Central memory CD4-positive, alpha-beta T cell (primary cell): ENCODE measurements around the gene HCN4.
"Not testable (repeated sequence)": the region's sequence is repeated elsewhere in the genome, so short reads cannot be mapped to it uniquely, and the experiment has no call there.

Experiments
- DNase-seq: peaks from one replicate; pipeline ENCODE4 v3.0.0; 2022

The HCN4 gene

DNA sequence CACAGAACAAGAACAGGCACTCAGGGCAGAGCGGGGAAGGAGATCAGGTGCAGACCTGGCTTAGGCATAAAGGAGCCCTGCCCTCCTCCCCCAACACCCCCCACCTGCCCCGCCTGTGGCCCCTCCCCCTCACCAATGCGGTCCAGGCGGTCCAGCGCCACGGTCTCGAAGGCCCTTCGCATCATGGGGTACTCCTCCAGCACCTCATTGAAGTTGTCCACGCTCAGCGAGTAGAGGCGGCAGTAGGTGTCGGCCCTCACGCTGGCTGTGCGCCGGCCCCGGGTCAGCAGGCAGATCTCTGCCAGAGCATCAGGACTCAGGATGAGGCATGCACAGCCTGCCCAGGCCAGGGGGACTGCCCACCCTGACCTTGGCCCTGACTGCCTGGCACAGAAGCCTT is 44.8 kb downstream of the HCN4 start:
- DNase-seq = no peak

DNA sequence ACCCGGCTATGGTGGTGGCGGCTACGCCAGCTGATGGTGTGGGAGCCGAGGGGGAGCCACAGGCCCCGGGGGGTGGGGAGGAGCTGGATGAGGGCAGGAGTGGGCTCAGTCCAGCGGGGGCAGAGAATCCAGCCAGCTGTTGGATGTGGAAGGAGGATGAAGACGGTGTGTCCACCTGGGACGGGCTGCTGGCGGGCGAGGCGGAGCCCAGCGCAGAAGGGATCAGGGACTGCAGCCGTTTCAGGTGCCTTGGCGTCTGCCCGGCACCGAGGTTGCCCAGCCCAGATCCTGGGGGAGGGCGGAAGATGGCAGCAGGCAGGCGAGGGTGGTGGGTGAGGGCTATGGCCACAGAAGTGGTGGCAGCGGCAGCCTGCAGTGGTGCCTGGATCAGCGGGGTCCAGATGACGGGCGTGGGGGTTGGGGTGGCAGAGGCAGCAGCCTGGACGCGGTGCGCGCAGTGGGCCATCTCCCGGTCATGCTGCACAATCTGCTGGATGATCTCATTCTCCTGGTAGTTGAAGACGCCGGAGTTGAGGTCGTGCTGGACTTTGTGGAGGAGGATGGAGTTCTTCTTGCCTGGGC is 45.3 kb downstream of the HCN4 start:
- no peak for DNase-seq

GRCh38 chr15:73322665-73323373 is 45.9 kb downstream of the HCN4 start:
- DNase-seq = no peak

DNA sequence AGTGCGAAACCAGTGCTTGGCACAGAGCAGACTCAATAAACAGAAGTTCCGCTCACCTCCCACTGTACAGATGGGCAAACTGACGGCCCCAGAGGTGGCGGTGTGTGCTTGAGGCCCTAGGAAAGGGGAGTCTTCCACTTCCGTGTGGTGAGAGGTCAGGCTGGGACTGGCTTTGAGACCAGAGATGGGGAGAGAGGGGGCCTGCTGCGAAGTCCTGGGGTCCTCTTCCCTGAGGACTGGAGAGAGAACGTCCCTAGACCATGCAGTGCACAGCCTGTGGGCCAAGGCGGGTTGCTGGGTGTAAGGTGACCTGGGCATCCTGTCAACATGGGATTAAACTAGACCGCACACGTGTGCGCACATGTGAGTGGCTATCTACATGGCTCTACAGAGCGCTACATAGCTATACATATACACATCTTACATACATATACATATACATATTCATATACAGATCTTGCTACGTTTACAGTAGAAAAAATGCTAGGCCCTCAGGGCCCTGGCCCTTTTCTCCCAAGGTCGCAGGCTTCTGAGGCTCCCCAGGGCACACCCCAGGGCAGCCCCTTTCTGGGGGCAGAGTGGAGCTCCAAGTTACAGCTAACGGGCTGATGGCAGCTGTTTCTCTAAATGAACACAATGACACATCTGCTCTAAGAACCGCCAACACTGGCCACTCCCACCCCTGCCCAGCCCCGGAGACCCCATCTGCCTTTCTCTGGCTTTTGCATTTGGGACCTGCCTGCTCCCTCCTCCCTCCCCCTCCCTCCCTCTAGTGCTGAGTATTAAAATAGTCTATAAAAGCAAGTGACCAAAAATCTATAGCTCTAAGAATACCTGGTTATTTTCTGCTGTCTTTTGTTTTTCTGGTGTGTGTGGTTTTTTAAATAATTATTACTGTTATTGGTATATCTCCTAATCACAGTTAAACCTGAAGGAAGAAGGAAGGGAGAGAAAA is 47.0 kb downstream of the HCN4 start:
- no peak for DNase-seq

DNA sequence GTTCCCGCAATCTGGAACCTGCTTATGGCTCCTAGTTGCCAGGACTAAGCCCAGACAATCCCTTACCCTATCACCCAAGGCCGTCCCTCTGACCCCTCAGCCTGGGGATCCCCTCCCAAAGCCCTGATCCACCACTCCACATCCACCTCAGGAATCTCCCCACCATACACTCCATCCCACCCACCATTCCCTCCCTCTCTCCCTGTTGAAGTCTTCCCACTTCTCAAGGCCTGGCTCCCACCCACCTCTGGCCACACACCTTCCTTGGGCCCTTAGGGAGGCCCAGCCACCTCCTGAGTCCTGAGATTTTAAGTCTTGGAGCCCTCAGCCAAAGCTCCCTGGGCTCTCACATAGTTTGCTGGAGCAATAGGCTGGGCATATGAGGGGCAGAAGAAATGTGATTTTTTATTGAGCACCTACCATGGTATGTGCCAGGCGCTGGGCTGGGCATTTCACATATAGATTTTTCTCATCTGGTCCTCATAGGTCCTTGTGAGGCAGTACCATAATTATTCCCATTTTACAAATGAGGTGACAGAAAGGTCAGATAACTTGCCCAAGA is 48.1 kb downstream of the HCN4 start:
- DNase-seq = no peak

- DNase-seq = no peak
These were observed 49.1 kb downstream of the HCN4 start for GRCh38 chr15:73319460-73320245.

GRCh38 chr15:73318463-73319351 is 50.1 kb downstream of the HCN4 start:
- DNase-seq = no peak

- DNase-seq = no peak
These were observed 50.9 kb downstream of the HCN4 start for GRCh38 chr15:73317651-73318462.

DNA sequence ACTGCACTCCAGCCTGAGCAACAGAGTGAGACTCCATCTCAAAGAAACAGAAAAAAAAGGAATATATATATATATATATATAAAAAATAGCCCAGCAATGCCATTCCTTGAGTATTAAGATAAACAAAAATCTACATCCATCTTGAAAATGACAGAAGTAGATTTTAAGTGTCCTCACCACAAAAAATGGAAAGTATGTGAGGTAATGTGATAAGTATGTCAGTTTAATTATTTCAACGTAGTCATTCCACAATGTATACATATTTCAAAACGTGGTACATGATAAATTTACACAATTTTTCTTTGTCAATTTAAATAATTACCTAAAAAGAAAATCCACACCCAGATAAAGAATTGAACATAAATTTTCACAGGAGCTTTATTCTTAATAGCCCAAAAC is 54.9 kb downstream of the HCN4 start:
- DNase-seq = no peak

DNA sequence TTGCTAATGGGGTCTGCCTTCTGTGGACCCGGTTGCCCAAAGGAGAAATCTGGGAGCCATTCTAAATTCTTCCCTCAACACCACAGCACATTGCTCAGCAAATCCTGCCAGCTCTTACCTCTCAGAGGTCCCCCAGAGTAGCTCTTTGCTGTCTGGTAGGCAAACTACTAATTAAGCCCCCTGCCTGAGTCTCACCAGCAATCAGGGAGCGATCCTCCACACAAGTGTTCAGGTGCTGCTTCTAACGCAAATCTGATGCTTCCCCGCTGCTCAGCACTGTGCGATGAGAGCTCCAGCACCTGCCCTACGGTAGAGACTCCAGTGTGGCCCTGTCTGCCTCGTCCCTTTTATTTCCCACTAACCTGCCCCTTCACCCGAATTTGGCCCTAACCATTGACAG is 60.5 kb downstream of the HCN4 start:
- no peak for DNase-seq

DNA sequence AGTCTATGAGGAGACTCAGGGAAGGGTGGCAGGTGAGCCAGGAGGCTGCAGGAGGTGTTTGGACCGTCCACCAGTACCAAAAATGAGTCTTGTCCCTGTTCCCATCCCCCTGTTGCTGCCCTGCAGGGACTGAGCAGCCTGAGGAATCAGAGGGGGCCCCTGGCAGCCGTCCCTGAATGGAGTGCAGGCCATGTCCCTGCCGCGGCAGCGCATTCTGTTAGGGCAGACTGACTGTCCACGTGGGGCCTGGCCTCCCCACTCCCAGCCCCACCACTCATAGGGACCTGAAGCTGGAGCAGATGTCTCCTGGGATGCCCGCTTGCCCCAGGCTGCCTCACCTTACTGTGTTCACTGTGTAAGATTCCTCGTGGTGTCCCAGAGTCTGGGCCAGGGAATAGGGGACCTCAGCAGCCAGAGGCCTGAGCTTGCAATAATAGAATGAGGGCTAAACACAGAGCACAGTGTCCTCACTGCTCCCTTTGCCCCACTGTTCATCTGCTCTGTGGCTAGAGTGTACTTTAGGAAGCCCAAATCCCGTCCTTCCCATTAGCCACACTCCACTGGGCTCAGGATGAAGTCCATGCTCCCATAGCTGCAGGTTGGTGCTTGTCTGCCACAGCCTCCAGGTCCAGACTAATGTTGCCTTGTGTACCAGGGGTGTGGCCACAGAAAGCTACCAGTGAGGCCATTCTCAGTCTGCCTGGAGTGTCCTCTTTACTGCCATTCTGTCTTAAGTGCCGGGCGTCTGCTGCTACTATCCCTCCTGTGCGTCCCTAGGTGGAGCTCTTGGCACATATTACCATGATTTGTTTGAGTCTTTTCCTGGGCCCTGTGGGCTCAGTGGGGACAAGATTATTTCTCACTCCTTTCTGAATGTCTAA is 63.2 kb downstream of the HCN4 start:
- no peak for DNase-seq

DNA sequence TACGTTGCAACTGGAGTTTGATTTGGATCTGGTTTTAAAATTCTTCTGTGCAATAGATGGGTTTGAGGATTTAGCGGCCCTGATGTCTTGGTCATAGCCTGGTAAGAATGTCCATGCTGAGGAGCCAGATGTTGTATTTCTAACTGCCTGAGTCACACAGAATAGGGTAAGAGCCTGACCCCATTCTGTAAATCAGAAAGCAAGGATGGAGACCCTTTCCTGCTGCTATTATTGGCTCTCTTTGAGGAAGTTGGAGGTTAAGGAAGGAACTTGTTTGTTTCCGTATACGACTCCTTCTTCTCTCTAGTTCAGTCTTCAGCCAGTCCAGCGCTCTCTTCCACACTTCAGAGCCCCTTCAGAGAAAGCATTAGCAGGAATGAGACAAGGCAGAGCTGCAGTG is 65.1 kb downstream of the HCN4 start:
- DNase-seq = no peak

GRCh38 chr15:73300286-73300685 is 68.5 kb downstream of the HCN4 start:
- not testable (repeated sequence) for DNase-seq

GRCh38 chr15:73298522-73299245 is 70.1 kb downstream of the HCN4 start:
- no peak for DNase-seq

- no peak for DNase-seq
These were observed 72.0 kb downstream of the HCN4 start for GRCh38 chr15:73296609-73297353.

- no peak for DNase-seq
These were observed 73.0 kb downstream of the HCN4 start for GRCh38 chr15:73295630-73296286.

- no peak for DNase-seq
These were observed 75.0 kb downstream of the HCN4 start for GRCh38 chr15:73293773-73294172.
